GM19438 (cell line): ENCODE measurements around the gene FFAR3.
A peak's percentile ranks its signal among the peaks of the same experiment; 100 is the strongest.
"Not testable (repeated sequence)": the region's sequence is repeated elsewhere in the genome, so short reads cannot be mapped to it uniquely, and the experiment has no call there.

Experiments
- ATAC-seq: cut with Tn5 transposase; IDR thresholded peaks from one replicate; pipeline ENCODE4 v1.9.1; 2021; ENCODE audit warnings: low read depth; ENCODE audit not compliant: unreplicated experiment

Gene FFAR3

GRCh38 chr19:35398570-35398969 lies 40.3 kb downstream of the FFAR3 start:
- no peak for ATAC-seq

- no peak for ATAC-seq
These were observed 41.0 kb downstream of the FFAR3 start for GRCh38 chr19:35399231-35399630.

DNA sequence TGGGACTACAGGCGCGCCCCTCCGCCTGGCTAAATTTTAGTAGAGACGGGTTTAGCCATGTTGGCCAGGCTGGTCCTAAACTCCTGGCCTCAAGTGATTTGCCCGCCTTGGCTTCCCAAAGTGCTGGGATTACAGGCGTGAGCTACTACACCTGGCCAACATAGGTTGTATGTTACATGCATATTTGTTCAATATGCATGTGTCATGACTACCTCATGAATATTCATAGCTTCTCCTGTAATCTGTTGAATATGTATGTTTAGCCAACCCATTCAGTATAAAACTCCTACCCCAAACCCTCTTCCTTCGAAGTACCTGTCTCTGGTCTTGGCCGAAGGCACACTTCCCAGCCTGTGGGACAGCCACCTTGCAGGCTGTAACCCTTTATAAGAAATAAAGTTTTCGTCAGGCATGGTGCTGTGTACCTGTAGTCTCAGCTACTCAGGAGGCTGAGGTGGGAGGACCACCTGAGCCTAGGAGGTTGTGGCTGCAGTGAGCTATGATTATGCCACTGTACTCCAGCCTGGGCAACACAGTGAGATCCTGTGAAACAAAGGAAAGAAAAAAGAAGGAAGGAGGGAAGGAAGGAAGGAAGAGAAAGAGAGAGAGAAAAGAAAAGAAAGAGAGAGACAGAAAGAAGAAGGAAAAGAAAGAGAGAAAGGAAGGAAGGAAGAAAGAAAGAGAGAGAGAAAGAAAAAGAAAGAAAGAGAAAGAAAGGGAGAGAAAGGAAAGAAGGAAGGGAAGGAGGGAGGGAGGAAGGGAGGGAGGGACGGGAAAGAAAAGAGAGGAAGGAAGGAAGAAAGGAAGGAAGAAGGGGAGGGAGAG lies 41.9 kb downstream of the FFAR3 start:
- ATAC-seq: no peak

DNA sequence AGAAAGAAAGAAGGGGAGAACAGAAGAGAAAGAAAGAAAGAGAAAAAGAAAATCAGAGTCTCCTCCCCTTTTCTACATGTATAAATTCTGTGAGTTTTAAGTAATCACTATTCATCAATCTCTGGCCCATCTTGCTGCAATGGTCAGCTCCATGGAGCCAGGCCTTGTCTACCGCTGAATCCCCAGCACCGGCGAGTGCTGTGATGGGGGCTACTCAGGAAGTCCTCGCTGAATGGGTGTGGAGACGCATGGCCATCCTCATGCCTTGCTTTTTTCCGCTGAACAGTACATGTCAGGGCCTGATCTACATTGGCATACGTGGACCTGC lies 42.5 kb downstream of the FFAR3 start:
- ATAC-seq: no peak

GRCh38 chr19:35401416-35401815 lies 43.2 kb downstream of the FFAR3 start:
- not testable (repeated sequence) for ATAC-seq

GRCh38 chr19:35403116-35403760 lies 45.0 kb downstream of the FFAR3 start:
- no peak for ATAC-seq

GRCh38 chr19:35404879-35405622 lies 46.8 kb downstream of the FFAR3 start:
- ATAC-seq: no peak

DNA sequence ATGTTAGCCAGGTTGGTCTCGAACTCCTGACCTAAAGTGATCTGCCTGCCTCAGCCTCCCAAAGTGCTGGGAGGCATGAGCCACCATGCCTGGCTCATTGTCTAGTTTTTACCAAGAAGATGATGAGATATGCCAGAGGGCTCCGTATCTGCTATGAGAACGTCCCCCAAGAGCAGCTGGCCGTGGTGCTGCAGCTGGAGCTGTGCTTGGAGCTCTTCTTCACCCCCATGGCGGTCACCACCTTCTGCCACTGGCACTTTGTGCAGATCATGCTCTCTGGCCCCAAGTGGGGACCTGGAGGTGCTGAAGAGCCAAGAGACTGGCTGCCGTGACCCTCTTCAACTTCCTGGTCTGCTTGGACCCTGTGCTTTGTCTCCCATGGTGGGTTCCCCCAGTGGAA lies 49.4 kb downstream of the FFAR3 start:
- ATAC-seq: no peak

GRCh38 chr19:35408284-35409171 lies 50.3 kb downstream of the FFAR3 start:
- ATAC-seq: peak; percentile 63

DNA sequence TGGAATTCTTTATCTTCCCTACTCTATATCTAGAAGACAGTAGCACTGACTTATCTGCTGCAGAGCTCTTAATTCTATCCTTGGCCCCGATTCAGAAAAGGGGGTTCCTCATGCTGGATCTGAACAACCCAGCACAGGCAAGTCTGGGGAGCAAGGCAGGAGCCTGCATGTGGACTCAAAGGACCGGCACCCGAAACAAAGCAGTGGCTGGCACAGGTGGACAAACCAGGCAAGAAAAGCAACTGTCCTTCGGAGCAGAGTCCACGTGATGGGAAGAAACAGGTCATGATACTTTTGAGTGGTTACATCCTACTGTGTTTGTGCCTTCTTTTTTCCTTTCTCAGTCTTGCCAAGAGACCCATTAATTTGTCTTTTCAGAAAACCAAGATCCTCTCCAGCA lies 50.9 kb downstream of the FFAR3 start:
- no peak for ATAC-seq
